RWPE2 (cell line): ENCODE results near the gene CACNA1A.
"Not testable (repeated sequence)": the region's sequence is repeated elsewhere in the genome, so short reads cannot be mapped to it uniquely, and the experiment has no call there.

Source experiments
- ATAC-seq: fragments of 200-7000 bp; cut with Tn5 transposase; 3 replicates; pipeline ENCODE4 v1.9.1; 2021; ENCODE audit warnings: low read depth
- DNase-seq: peaks from one replicate; pipeline ENCODE4 v3.0.0-alpha.2; 2020; ENCODE audit warnings: low spot score
- H3K27ac ChIP-seq: fragments of 450-650 bp; 2 replicates; pipeline ENCODE4 v1.5.1; 2017; ENCODE audit warnings: mild to moderate bottlenecking; ENCODE audit not compliant: poor library complexity, severe bottlenecking
- H3K27me3 ChIP-seq: fragments of 250-450 bp; sonication (Bioruptor Pico); 2 replicates; pipeline ENCODE4 v1.5.1; 2021; ENCODE audit warnings: mild to moderate bottlenecking, moderate library complexity; ENCODE audit not compliant: insufficient read depth, poor library complexity, severe bottlenecking
- H3K36me3 ChIP-seq: fragments of 250-450 bp; sonication (Bioruptor Pico); 2 replicates; pipeline ENCODE4 v1.5.1; 2020; ENCODE audit warnings: low read depth, mild to moderate bottlenecking, moderate library complexity
- H3K4me1 ChIP-seq: fragments of 250-450 bp; sonication (Bioruptor Pico); 2 replicates; pipeline ENCODE4 v1.5.1; 2021; ENCODE audit warnings: mild to moderate bottlenecking, moderate library complexity; ENCODE audit not compliant: insufficient read depth, poor library complexity, severe bottlenecking
- H3K4me3 ChIP-seq: fragments of 250-450 bp; sonication (Bioruptor Pico); 2 replicates; pipeline ENCODE4 v1.5.1; 2021; ENCODE audit warnings: mild to moderate bottlenecking, moderate library complexity; ENCODE audit not compliant: severe bottlenecking
- H3K9me3 ChIP-seq: fragments of 250-450 bp; sonication (Bioruptor Pico); 2 replicates; pipeline ENCODE4 v1.5.1; 2021; ENCODE audit warnings: mild to moderate bottlenecking, moderate library complexity; ENCODE audit not compliant: severe bottlenecking
- TF ChIP-seq, protein P1 (sequence below): fragments of 450-650 bp; IDR thresholded peaks from one replicate; pipeline ENCODE4 v1.5.1; 2017; ENCODE audit warnings: mild to moderate bottlenecking, moderate library complexity; ENCODE audit not compliant: poor library complexity, severe bottlenecking

The CACNA1A gene

DNA sequence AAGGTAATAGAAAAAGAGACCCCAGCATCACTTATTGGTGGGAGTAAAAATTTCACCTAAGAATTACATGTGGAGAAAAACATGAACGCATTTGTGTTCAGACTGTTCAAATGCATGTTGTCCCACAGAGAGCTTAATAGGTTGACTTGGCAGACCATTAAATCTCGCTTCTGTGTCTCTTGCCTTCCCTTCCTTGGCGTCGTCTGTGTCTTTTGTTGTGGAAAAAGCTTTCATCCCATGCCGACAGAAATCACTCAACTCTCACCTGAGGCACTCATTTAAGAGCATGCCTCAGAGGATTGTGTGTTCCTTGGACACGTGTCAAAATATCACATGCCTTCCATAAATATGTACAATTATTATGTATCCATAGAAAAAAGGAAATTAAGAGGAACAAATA is 24.4 kb upstream of the CACNA1A start:
- Histone ChIP-seq H3K27ac (no peak overlapping the region), H3K4me1 (no peaks in the 10 kb centered on the region), H3K4me3 (no peak overlapping the region), H3K36me3 (no peaks in the 10 kb centered on the region), H3K27me3 (no peaks in the 10 kb centered on the region), H3K9me3 (no peaks in the 10 kb centered on the region)
- DNase-seq, result no peak
- no peak for ATAC-seq
- TF ChIP-seq, protein P1, sequence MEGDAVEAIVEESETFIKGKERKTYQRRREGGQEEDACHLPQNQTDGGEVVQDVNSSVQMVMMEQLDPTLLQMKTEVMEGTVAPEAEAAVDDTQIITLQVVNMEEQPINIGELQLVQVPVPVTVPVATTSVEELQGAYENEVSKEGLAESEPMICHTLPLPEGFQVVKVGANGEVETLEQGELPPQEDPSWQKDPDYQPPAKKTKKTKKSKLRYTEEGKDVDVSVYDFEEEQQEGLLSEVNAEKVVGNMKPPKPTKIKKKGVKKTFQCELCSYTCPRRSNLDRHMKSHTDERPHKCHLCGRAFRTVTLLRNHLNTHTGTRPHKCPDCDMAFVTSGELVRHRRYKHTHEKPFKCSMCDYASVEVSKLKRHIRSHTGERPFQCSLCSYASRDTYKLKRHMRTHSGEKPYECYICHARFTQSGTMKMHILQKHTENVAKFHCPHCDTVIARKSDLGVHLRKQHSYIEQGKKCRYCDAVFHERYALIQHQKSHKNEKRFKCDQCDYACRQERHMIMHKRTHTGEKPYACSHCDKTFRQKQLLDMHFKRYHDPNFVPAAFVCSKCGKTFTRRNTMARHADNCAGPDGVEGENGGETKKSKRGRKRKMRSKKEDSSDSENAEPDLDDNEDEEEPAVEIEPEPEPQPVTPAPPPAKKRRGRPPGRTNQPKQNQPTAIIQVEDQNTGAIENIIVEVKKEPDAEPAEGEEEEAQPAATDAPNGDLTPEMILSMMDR, result no peak

DNA sequence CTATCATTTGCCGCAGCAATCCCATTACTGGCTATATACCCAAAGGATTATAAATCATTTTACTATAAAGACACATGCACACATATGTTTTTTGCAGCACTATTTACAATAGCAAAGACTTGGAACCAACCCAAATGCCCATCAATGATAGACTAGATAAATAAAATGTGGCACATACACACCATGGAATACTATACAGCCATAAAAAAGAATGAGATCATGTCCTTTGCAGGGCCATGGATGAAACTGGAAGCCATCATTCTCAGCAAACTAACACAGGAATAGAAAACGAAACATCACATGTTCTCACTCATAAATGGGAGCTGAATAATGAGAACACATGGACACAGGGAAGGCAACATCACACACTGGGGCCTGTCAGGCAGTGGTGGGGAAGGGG is 23.4 kb upstream of the CACNA1A start:
- not testable (repeated sequence) for H3K9me3 ChIP-seq, H3K4me3 ChIP-seq, ATAC-seq, DNase-seq, H3K4me1 ChIP-seq, H3K27ac ChIP-seq, H3K36me3 ChIP-seq, H3K27me3 ChIP-seq

DNA sequence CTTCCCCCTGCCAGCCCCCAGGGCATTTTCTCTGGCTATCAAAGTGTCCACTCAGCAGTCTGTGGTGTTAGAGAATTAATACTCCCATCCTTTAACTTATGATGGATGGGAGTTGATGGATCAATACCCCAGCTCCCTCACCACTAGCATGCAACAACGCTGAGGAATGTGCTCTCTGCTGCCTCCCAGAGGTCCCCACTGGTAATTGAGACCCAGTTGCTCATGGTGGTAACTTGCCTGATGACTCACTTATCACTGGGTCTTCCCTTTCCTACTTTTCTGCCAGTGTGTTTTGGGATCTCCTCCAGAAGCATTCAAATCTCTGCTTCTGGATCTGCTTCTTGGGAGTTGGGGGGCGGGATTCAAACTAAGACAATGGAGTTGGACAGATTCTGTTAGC is 20.3 kb upstream of the CACNA1A start:
- no peak for ATAC-seq
- no peaks in the 10 kb centered on the region for H3K9me3 ChIP-seq
- no peak for DNase-seq
- H3K4me1 ChIP-seq, result no peaks in the 10 kb centered on the region
- TF ChIP-seq, protein P1, result peak; percentile 13
- no peak overlapping the region for H3K27ac ChIP-seq
- no peaks in the 10 kb centered on the region for H3K27me3 ChIP-seq
- H3K36me3 ChIP-seq, result no peaks in the 10 kb centered on the region
- no peak overlapping the region for H3K4me3 ChIP-seq

DNA sequence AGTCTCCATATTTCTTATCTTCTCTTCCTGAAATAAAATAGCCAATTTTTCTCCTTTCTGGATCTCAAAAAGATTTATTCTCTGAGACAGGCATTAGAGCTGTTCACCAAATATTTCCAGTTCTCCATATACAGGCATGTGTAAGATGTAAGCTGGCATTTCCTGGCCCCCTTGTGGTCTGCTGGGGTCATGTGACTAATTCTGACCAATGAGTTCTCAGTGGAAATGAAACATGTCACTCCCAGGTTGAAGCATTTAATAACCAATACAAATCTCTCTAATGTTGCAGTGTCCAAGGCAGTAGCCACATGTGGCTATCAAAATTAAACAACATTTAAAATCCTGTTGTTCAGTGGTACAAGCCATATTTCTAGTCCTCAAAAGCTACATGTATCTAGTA is 14.8 kb upstream of the CACNA1A start:
- ATAC-seq (no peak), DNase-seq (no peak)

DNA sequence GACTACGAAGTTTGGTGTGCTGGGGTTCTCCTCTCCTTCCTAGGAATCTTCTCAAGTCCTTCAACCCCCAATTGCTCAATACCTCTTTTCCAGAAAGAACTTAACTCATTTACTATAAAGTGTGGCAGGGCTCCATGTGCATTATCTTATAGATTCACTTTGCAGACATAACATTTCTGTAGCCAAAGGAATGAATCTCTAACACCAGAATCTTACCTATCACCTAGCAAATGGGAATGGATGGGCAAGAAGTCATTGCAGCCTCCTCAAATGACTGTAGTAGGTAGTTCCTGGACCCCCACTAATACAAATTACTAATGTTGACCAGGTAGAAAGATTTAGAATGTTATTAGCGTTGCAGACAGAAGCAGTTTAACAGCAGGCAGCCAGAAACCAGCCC is 5.7 kb upstream of the CACNA1A start:
- no peaks in the 10 kb centered on the region for H3K9me3 ChIP-seq
- TF ChIP-seq, protein P1, result no peak
- DNase-seq (no peak), ATAC-seq (no peak)
- H3K36me3 ChIP-seq, result no peaks in the 10 kb centered on the region
- H3K27ac ChIP-seq, result no peak overlapping the region
- H3K4me3 ChIP-seq, result no peak overlapping the region
- H3K27me3 ChIP-seq, result peaks cover 44% of the 10 kb centered on the region
- no peaks in the 10 kb centered on the region for H3K4me1 ChIP-seq

More for the DNA sequence above, 14.8 kb upstream of the CACNA1A start:
- Histone ChIP-seq H3K27me3 (peaks cover 1% of the 10 kb centered on the region), H3K36me3 (no peaks in the 10 kb centered on the region), H3K4me3 (no peak overlapping the region), H3K27ac (no peak overlapping the region), H3K4me1 (no peaks in the 10 kb centered on the region), H3K9me3 (no peaks in the 10 kb centered on the region)
- TF ChIP-seq, protein P1, result no peak
